ENCODE measurements around the gene MAGEA1.
A peak's percentile ranks its signal among the peaks of the same experiment; 100 is the strongest.
"Not testable (repeated sequence)": the region's sequence is repeated elsewhere in the genome, so short reads cannot be mapped to it uniquely, and the experiment has no call there.

Gene MAGEA1

GRCh38 chrX:153179131-153179530 lies at the start of gene MAGEA1:
TSS of gene MAGEA1 (plus strand) at chrX:153179284. CDS start at chrX:153182390, 3,106 bp downstream.
- DNase-seq = peak; percentile 70

GRCh38 chrX:153132924-153133323 lies 46.2 kb upstream of the MAGEA1 start:
- not testable (repeated sequence) for DNase-seq

GRCh38 chrX:153139074-153139473 lies 40.0 kb upstream of the MAGEA1 start:
- DNase-seq = not testable (repeated sequence)

GRCh38 chrX:153146288-153146687 lies 32.8 kb upstream of the MAGEA1 start:
- not testable (repeated sequence) for DNase-seq

- DNase-seq = no peak
Observed at GRCh38 chrX:153153516-153153915, 25.6 kb upstream of the MAGEA1 start.

- no peak for DNase-seq
Observed at GRCh38 chrX:153157450-153157849, 21.6 kb upstream of the MAGEA1 start.

- no peak for DNase-seq
Observed at GRCh38 chrX:153158319-153158718, 20.8 kb upstream of the MAGEA1 start.

- no peak for DNase-seq
Observed at GRCh38 chrX:153161952-153162351, 17.1 kb upstream of the MAGEA1 start.

GRCh38 chrX:153164733-153165132 lies 14.4 kb upstream of the MAGEA1 start:
- DNase-seq = no peak

- DNase-seq = not testable (repeated sequence)
Observed at GRCh38 chrX:153168423-153168822, 10.7 kb upstream of the MAGEA1 start.

GRCh38 chrX:153181822-153182221 lies 2.7 kb downstream of the MAGEA1 start:
- DNase-seq = no peak

- DNase-seq = no peak
Observed at GRCh38 chrX:153184787-153185186, 5.7 kb downstream of the MAGEA1 start.

GRCh38 chrX:153190381-153190780 lies 11.3 kb downstream of the MAGEA1 start:
- no peak for DNase-seq

GRCh38 chrX:153200462-153200861 lies 21.4 kb downstream of the MAGEA1 start:
- no peak for DNase-seq

- no peak for DNase-seq
Observed at GRCh38 chrX:153206425-153207046, 27.5 kb downstream of the MAGEA1 start.

- DNase-seq = no peak
Observed at GRCh38 chrX:153209347-153209746, 30.3 kb downstream of the MAGEA1 start.

GRCh38 chrX:153214934-153215333 lies 35.9 kb downstream of the MAGEA1 start:
- no peak for DNase-seq

GRCh38 chrX:153216926-153217325 lies 37.8 kb downstream of the MAGEA1 start:
- no peak for DNase-seq

GRCh38 chrX:153225438-153226098 lies 46.5 kb downstream of the MAGEA1 start:
- DNase-seq = no peak

- no peak for DNase-seq
Observed at GRCh38 chrX:153226344-153227185, 47.5 kb downstream of the MAGEA1 start.
